Erythroblast (primary cell): ENCODE data around the gene ANKRD44.

Source experiments
- GATA1 ChIP-seq: IDR thresholded peaks from 2 replicates; pipeline ENCODE4 v1.6.1; 2011; ENCODE audit warnings: low read depth, mild to moderate bottlenecking, control low read depth, low read length, moderate library complexity
- POLR2A ChIP-seq: IDR thresholded peaks from 2 replicates; pipeline ENCODE4 v1.6.1; 2011; ENCODE audit warnings: mild to moderate bottlenecking, low read length

GRCh38 chr2:197251163-197251562 lies 59.4 kb downstream of the ANKRD44 start:
- TF ChIP-seq POLR2A = no peak
- TF ChIP-seq GATA1 = no peak
